Measurements from ENCODE around the gene KLHL14. TPM values are rescaled to one million over a fixed set of nuclear protein-coding genes. Genes with fewer than 3 reads are reported as not detected.

The KLHL14 gene
- total and polyA plus RNA-seq, 2 donors (not counting 3 experiments of a cell fraction or from before 2014, with no cell fraction given): not detected

DNA sequence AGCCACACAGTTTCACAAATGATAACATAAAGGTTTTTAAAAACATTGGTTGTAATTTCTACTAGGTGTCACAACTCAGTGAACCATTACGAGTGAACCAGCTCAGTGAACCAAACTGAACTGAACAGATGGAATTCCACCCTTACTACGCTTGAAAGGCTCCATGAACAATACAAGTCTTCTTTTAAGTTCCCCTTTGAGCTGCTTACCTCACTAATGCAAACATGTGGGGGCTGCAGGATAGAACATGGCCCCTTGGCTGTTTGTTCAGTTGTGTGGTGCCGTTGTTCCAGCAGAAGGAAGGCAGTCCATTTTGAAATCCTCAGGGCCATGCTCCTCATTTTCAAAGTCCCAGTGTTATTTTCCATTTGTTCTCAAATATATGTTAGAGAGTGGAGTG is 30.7 kb upstream of the KLHL14 start:
- Histone ChIP-seq H4K20me1 (replicated peaks; ENCODE audit: control insufficient read depth, extremely low read depth, insufficient read depth, low read length) (no peaks in the 10 kb centered on the region), H3K4me3 (replicated peaks in 1 of 3; ENCODE audit: insufficient read depth in 1 of 3, low read depth in 1 of 3, low read length in 3 of 3) (no peak overlapping the region), H3K4me2 (ENCODE audit: insufficient read depth, low read length) (no peak overlapping the region), H2AFZ (ENCODE audit: low read depth, low read length) (no peak overlapping the region), H3K4me1 (ENCODE audit: control insufficient read depth, extremely low read depth, insufficient read depth, low read length) (no peaks in the 10 kb centered on the region), H3K27ac (ENCODE audit: insufficient read depth, low read depth, low read length) (no peak overlapping the region), H3K79me2 (ENCODE audit: control insufficient read depth, insufficient read depth, low read length) (no peaks in the 10 kb centered on the region), H3K9me3 (replicated peaks; ENCODE audit: control insufficient read depth, insufficient read depth, low read length) (no peaks in the 10 kb centered on the region), H3K27me3 (ENCODE audit: control insufficient read depth in 2 of 2, insufficient read depth in 2 of 2, low read length in 2 of 2) (no peaks in the 10 kb centered on the region), H3K9ac (replicated peaks; ENCODE audit: extremely low read depth, insufficient read depth, low read length) (no peak overlapping the region), H3K9me1 (replicated peaks; ENCODE audit: control insufficient read depth, extremely low read depth, insufficient read depth, low read length) (no peaks in the 10 kb centered on the region), H3K36me3 (ENCODE audit: control insufficient read depth in 2 of 2, extremely low read depth in 1 of 2, insufficient read depth in 2 of 2, low read length in 2 of 2) (no peaks in the 10 kb centered on the region)
- ChIA-PET POLR2A (no interaction called here), CTCF (no interaction called here)
- no peak for FAIRE-seq
- BruUV-seq (replicated peaks): no TSS peak
- intact Hi-C loops (cut with micrococcal nuclease): no loop called here
- dilution Hi-C loops (cut with MboI; ENCODE audit: extremely low pct_ligation_motif_present, low sequenced_read_pairs): no loop called here
- DNase-seq (ENCODE audit: low read depth, low spot score): no peak
- no peak for TF ChIP-seq EZH2 (IDR thresholded peaks at IDR 0.05; ENCODE audit: borderline replicate concordance, low read depth, low read length, severe bottlenecking)
- TF ChIP-seq FOS (IDR thresholded peaks at IDR 0.05; ENCODE audit: borderline replicate concordance, insufficient read depth, low read length): no peak
- TF ChIP-seq, protein P1, sequence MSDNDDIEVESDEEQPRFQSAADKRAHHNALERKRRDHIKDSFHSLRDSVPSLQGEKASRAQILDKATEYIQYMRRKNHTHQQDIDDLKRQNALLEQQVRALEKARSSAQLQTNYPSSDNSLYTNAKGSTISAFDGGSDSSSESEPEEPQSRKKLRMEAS (IDR thresholded peaks at IDR 0.05; ENCODE audit: insufficient read depth, insufficient read length): no peak
- no peak for TF ChIP-seq MYC (IDR thresholded peaks at IDR 0.05; ENCODE audit: low read depth, low read length)
- no peak for TF ChIP-seq JUN (IDR thresholded peaks at IDR 0.05; ENCODE audit: borderline replicate concordance, insufficient read depth, insufficient read length, low read depth)
- TF ChIP-seq POLR2AphosphoS5 (IDR thresholded peaks at IDR 0.05; ENCODE audit: insufficient read depth, low read depth, low read length): no peak
- TF ChIP-seq GATA2 (IDR thresholded peaks at IDR 0.05; ENCODE audit: insufficient read depth, insufficient read length, low read depth, low read length): no peak
- TF ChIP-seq POLR2A (IDR thresholded peaks at IDR 0.05; ENCODE audit: low read depth, low read length): no peak
- TF ChIP-seq, protein P2, sequence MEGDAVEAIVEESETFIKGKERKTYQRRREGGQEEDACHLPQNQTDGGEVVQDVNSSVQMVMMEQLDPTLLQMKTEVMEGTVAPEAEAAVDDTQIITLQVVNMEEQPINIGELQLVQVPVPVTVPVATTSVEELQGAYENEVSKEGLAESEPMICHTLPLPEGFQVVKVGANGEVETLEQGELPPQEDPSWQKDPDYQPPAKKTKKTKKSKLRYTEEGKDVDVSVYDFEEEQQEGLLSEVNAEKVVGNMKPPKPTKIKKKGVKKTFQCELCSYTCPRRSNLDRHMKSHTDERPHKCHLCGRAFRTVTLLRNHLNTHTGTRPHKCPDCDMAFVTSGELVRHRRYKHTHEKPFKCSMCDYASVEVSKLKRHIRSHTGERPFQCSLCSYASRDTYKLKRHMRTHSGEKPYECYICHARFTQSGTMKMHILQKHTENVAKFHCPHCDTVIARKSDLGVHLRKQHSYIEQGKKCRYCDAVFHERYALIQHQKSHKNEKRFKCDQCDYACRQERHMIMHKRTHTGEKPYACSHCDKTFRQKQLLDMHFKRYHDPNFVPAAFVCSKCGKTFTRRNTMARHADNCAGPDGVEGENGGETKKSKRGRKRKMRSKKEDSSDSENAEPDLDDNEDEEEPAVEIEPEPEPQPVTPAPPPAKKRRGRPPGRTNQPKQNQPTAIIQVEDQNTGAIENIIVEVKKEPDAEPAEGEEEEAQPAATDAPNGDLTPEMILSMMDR (IDR thresholded peaks at IDR 0.05; ENCODE audit: extremely low read depth in 1 of 2, insufficient read depth in 1 of 2, low read depth in 1 of 2, low read length in 2 of 2): no peak
